Measurements from ENCODE around the gene TMEM151A.
"Not testable (repeated sequence)": the region's sequence is repeated elsewhere in the genome, so short reads cannot be mapped to it uniquely, and the experiment has no call there.

Gene TMEM151A

DNA sequence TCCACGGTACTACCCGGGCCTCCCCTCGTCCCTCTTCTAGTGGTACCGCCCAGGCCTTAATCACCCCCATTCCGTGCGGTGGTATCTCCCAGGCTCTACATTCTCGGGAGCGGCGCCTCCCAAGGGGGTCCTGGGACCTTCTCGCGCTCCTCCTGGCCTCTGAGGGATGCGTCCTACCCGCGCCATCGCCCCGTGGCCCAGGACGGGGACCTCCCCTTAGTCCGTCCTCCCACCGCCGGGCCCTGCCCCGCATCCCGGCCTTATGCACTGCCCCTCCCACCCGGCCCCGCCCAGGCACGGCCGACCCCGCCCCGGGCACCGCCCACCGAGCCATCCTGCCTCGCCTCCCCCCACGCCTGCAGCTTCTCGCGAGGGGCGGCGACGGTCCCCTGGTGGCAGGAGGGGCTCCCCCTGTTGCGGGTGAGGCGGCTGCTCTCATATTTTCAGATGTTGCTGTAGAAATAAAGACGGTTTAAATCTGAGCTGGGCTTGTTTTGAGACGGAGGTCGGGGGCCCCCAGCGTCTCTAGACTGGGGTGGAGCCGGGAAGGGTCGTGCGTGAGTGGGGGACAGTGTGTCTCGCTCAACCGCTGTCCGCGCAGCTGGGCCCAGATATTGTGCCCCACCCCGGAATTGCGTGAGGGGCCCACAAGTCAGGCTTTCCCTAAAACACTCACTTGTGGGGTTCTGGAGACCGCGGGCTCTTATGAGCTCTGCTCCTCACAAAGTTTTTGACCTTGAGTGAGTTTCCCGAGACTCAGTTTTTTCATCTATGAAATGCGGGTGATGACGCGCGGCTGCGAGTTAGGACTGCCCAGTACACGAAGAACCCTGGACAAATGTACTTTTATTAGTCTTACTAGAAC lies 24.1 kb upstream of the TMEM151A start:
- peak; percentile 77 for DNase-seq

GRCh38 chr11:66268244-66268951 lies 23.3 kb upstream of the TMEM151A start, which contains the start of gene RAB1B:
Gene RAB1B (plus strand): TSS chr11:66268639. CDS start chr11:66268680, 41 bp downstream.
- peak; percentile 99 for DNase-seq

DNA sequence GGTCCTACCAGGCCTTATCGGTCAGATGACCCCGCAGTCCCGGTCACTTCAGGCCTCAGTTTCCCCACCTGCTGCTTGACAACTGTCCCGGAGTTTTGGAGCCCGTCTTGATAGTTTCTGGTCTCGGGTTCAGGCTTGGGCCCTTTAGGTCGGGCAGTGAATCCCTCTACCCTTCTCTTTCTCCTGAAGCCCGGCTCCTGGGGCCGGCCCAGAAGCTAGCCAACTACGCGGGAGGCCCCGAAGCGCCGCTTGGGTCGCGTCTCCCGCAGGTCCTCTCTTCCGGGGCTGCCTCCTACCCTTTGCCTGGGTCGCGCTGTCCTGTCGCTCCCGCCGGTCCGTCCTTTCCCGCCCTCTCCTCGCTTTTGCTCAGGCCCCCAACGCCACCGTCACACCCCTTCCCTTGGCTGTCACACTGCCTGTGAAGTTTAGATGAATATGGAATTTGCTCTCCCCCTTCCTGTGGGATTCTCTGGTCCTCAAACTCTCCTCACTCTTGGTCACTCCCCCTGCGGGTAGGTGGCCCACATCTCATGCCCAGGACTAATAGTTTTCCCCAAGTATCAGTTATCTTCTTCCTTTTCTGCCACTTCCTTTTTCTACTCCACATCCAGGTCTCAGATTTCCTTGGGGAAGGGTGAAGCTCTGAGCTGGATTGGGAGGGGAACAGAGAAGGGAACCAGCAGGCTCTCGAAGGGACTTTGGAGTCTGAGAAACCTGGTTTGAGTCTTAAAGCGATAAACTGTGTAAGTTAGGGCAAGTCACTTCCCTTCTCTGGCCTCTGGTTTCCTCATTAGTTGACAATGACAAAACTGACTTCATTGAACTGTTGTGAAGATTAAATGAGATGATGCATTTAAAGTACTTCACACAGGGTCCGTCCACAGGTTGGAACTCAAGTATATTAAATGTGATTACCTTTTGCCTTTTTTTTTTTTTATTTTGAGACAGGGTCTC lies 22.5 kb upstream of the TMEM151A start:
- DNase-seq: peak; percentile 31

DNA sequence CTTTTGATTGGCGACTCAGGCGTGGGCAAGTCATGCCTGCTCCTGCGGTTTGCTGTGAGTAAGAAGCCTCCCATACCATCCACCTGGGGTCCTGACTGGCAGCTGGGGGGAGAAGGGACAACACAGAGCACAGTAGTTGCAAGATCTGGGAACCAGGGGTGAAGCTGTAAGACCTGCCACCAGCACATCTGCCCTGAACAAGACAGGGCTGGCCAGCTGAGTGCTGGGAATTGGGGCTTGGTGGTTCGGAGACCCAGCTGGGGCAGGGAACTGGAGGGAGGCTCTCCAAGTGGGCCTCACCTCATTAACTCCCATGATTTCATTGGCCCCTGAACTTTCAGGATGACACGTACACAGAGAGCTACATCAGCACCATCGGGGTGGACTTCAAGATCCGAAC lies 19.9 kb upstream of the TMEM151A start:
- no peak for DNase-seq

- DNase-seq: no peak
These were observed 19.1 kb upstream of the TMEM151A start for GRCh38 chr11:66272596-66272995.

DNA sequence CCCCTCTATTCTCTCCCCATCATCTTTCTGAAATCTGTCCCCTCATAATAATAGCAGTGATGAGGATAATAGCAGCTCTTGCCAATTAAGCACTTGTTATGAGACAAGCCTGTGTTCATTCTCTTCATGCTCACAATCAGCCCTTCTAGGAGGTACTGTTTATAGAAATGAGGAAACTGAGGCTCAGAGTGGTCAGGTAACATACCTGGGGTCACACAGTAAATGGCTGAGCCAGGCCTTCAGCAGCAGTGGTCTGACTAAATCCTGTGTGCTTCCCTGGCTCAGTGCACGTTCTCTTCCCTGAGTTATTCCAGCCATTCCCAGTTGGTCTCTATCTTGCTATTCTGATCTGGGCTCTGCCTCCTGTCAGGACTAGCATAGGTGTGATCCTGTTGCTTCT lies 17.5 kb upstream of the TMEM151A start:
- DNase-seq: no peak

GRCh38 chr11:66275396-66275795 lies 16.3 kb upstream of the TMEM151A start:
- no peak for DNase-seq

DNA sequence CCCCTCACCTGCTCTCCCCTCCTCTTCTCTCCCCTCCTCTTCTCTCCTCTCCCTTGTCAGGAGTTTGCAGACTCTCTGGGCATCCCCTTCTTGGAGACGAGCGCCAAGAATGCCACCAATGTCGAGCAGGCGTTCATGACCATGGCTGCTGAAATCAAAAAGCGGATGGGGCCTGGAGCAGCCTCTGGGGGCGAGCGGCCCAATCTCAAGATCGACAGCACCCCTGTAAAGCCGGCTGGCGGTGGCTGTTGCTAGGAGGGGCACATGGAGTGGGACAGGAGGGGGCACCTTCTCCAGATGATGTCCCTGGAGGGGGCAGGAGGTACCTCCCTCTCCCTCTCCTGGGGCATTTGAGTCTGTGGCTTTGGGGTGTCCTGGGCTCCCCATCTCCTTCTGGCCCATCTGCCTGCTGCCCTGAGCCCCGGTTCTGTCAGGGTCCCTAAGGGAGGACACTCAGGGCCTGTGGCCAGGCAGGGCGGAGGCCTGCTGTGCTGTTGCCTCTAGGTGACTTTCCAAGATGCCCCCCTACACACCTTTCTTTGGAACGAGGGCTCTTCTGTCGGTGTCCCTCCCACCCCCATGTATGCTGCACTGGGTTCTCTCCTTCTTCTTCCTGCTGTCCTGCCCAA lies 15.6 kb upstream of the TMEM151A start:
- DNase-seq: no peak

DNA sequence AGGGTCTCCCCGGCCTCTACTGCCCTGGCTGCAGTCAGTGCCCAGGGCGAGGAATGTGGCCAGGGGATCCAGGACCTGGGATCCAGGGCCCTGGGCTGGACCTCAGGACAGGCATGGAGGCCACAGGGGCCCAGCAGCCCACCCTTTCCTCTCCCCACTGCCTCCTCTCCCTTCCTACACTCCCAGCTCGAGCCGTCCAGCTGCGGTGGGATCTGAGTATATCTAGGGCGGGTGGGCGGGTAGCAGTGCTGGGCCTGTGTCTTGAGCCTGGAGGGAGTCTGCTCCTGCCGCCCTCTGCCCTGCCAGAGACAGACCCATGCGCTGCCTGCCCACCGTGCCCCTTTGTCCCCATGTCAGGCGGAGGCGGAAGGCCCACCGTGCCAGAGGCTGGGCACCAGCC lies 15.1 kb upstream of the TMEM151A start:
- not testable (repeated sequence) for DNase-seq

- not testable (repeated sequence) for DNase-seq
These were observed 14.6 kb upstream of the TMEM151A start for GRCh38 chr11:66277064-66277463.

- peak; percentile 35 for DNase-seq
These were observed 14.0 kb upstream of the TMEM151A start, which contains the start of gene CNIH2 for GRCh38 chr11:66277471-66278362. Gene CNIH2 (plus strand): TSS chr11:66278175. CDS start chr11:66278457, 282 bp downstream.

- peak; percentile 50 for DNase-seq
These were observed 13.2 kb upstream of the TMEM151A start for GRCh38 chr11:66278363-66279091.

DNA sequence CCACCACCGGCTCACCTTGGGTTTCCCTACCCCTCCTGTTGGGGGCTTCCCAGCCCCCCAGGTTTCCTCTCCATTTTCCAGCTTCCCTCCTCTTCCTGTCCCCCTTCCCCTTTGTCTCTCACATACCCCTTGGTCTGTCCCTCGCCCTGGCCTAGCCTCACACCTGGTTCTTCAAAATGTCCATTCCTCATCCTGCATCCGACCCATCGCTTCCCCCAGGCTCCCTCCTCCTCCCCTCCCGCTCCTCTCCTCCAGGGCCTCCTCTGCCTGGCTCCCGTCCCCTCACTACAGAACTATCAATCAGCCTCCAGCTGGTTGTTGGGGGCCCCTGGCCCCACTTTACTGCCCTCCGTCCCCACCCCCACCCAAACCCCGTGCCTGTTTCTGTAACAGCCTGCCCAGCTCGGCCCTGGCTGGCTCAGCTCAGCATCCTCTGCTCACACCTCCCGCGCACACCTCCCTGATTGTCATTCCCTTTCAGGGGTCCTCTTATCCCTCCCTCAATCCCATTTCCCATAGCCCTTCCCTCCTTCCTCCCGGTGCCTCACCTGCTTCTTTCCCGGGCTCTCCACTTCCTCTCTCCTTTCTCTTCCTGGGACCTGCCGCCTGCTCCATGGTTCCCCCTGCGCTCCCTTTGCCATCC lies 12.5 kb upstream of the TMEM151A start:
- DNase-seq: peak; percentile 71

DNA sequence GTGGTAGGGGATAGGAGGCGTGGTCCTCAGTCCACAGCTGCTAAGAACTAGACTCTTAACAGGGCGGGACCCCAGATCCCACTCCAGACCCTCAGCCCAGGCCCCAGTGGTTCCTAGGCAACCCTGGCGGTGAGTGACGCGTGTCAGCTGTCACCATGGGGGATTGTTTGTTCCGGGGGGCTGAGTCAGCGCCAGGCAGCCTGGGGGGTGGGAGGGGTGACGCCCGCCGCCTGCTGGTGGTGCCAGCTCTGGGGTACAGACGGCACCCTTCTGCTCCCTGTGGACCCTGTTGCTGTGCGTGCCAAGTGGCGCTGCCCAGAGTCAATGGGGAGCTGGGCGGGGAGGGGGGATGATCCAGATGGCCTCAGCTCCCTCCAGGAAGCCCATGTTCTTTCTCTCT lies 11.3 kb upstream of the TMEM151A start:
- DNase-seq: peak; percentile 92

DNA sequence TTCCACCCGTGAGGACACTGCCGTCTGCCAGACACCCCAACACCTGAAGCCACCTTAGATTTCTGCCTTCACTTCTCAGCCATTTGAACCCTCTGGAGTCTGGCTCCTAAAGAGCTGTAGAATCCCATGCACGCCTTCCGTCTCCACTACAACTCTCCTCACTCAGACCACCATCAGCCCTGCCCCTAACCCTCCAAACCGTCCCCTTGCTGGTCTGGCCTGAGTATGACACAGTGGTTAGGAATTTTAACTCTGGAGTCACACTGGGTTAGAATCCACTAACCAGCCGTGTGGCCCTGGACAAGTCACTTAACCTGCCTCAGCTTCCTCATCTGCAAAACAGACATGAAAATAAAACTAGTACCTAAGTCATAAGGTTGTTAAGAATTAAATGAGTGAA lies 10.7 kb upstream of the TMEM151A start:
- no peak for DNase-seq

DNA sequence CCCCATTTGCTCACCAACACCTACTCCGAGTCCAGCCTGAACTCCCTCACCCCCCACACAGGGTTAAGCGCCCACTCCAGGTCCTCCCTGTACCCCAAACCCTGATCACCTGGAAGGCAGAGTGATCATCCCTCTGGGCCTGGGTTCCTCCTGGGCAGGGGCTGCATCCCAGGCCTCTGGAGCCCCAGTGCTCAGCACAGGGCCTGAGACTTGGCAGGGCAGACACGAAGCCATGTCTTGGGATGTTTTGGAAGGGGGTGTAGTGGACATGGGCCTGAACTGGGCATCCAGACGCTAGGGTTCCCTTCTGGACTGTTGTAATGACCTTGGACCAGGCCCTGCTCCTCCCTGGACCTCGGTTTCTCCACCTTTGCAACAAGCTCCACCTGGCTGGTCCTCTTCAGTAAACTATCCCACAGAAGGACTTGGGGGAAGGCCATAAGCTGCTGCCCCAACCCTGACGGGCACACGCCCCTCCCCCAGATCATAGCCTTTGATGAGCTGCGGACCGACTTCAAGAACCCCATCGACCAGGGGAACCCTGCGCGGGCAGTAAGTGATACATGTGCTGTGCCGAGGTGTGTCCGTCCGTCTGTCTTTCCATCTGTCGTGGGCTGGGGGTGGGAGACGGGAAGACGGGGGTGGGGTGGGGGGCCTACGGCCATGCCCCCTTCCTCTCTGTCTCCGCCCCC lies 9.8 kb upstream of the TMEM151A start:
- DNase-seq: no peak

- peak; percentile 97 for DNase-seq
These were observed 8.9 kb upstream of the TMEM151A start for GRCh38 chr11:66282468-66283455.
